OCI-LY7 (cell line): ENCODE measurements around the gene ICE2. TPM values are rescaled to one million over a fixed set of nuclear protein-coding genes. Genes with fewer than 3 reads are reported as not detected.

Experiments used
- BruUV-seq: library from RNA; stranded (reverse); fragments of 400-500 nt; replicated peaks from 2 replicates; lab custom pipeline; 2021; lab: Mats Ljungman, UMichigan
- CTCF ChIA-PET: fragments of 300-600 bp; sonication (Branson Sonifier 250); formaldehyde crosslinking; loops from one replicate; lab custom pipeline; 2022; ENCODE audit warnings: antibody characterized with exemption; ENCODE audit not compliant: unreplicated experiment; lab: Charles Lee
- POLR2A ChIA-PET: fragments of 300-600 bp; sonication (Branson Sonifier 250); formaldehyde crosslinking; loops from one replicate; lab custom pipeline; 2022; ENCODE audit warnings: antibody characterized with exemption; lab: Charles Lee
- DNase-seq: peaks from one replicate; pipeline ENCODE4 v3.0.0-alpha.2; 2015; ENCODE audit warnings: low spot score
- H2AFZ ChIP-seq: fragments of 200-600 bp; sonication (generic), shearing (Covaris generic); 2 replicates; pipeline ENCODE4 v1.6.1; 2014; ENCODE audit warnings: mild to moderate bottlenecking, antibody characterized with exemption, low read length, moderate library complexity
- H3K27ac ChIP-seq: fragments of 200-600 bp; sonication (generic); 2 replicates; pipeline ENCODE4 v1.5.1; 2014; ENCODE audit warnings: mixed run types, low read depth, mild to moderate bottlenecking, moderate library complexity, low read length, inconsistent platforms; ENCODE audit not compliant: poor library complexity, severe bottlenecking
- H3K36me3 ChIP-seq: fragments of 200-600 bp; sonication (generic); 2 replicates; pipeline ENCODE4 v1.6.1; 2014; ENCODE audit warnings: mild to moderate bottlenecking, antibody characterized with exemption, low read length, moderate library complexity, mixed read lengths; ENCODE audit not compliant: insufficient read depth
- H3K4me1 ChIP-seq: fragments of 200-600 bp; sonication (generic); 2 replicates; pipeline ENCODE4 v1.5.1; 2014; ENCODE audit warnings: mild to moderate bottlenecking, low read length; ENCODE audit not compliant: insufficient read depth, poor library complexity, severe bottlenecking
- H3K4me2 ChIP-seq: fragments of 200-600 bp; sonication (generic); 2 replicates; pipeline ENCODE4 v1.6.1; 2014; ENCODE audit warnings: mild to moderate bottlenecking, low read length
- H3K4me3 ChIP-seq: fragments of 200-600 bp; sonication (generic); 2 replicates; pipeline ENCODE4 v1.5.1; 2014; ENCODE audit warnings: mild to moderate bottlenecking, low read depth, low read length; ENCODE audit not compliant: poor library complexity, severe bottlenecking
- H3K79me2 ChIP-seq: fragments of 200-600 bp; sonication (generic); 2 replicates; pipeline ENCODE4 v1.6.1; 2016; ENCODE audit warnings: low read depth, mild to moderate bottlenecking, low read length, moderate library complexity, mixed read lengths; ENCODE audit not compliant: insufficient read depth
- H3K9me2 ChIP-seq: fragments of 200-600 bp; sonication (generic); 2 replicates; pipeline ENCODE4 v1.6.1; 2016; ENCODE audit warnings: mild to moderate bottlenecking, low read length, mixed read lengths; ENCODE audit not compliant: insufficient read depth
- H3K9me3 ChIP-seq: fragments of 200-600 bp; sonication (generic); 2 replicates; pipeline ENCODE4 v1.6.1; 2014; ENCODE audit warnings: mild to moderate bottlenecking, mixed run types, low read length, mixed read lengths
- H4K20me1 ChIP-seq: fragments of 200-600 bp; sonication (generic); 2 replicates; pipeline ENCODE4 v1.6.1; 2014; ENCODE audit warnings: mild to moderate bottlenecking, antibody characterized with exemption, low read length, moderate library complexity, mixed read lengths; ENCODE audit not compliant: insufficient read depth
- EZH2phosphoT487 ChIP-seq: fragments of 200-600 bp; sonication (generic); IDR thresholded peaks from 2 replicates; pipeline ENCODE4 v1.6.1; 2018; ENCODE audit warnings: low read depth, borderline replicate concordance, mild to moderate bottlenecking, mixed run types, antibody characterized with exemption, low read length, moderate library complexity, mixed read lengths
- intact Hi-C: fragments of 100-400 bp; cut with micrococcal nuclease; formaldehyde crosslinking; loops from one replicate; pipeline ENCODE4 v1.10.0; 2022; ENCODE audit not compliant: unreplicated experiment
- total RNA-seq, 2 experiments: library from RNA; depleted of rRNA in 1 of 2; stranded (reverse); fragments of >200 nt in 1 of 2; shearing (Covaris generic) in 1 of 2; gene quantifications; 2 replicates each; pipeline ENCODE4 v1.2.3, GENCODE V29; 2014 to 2022
- TF ChIP-seq, protein P1 (sequence below): fragments of 200-600 bp; sonication (generic); conservative IDR thresholded peaks from 2 replicates; pipeline ENCODE4 v1.5.1; 2014; ENCODE audit warnings: mild to moderate bottlenecking, antibody characterized with exemption, low read length, moderate library complexity, mixed read lengths

ICE2 gene
- total RNA-seq, 2 experiments from 2014 or later = 37.1 to 78.1 TPM

DNA sequence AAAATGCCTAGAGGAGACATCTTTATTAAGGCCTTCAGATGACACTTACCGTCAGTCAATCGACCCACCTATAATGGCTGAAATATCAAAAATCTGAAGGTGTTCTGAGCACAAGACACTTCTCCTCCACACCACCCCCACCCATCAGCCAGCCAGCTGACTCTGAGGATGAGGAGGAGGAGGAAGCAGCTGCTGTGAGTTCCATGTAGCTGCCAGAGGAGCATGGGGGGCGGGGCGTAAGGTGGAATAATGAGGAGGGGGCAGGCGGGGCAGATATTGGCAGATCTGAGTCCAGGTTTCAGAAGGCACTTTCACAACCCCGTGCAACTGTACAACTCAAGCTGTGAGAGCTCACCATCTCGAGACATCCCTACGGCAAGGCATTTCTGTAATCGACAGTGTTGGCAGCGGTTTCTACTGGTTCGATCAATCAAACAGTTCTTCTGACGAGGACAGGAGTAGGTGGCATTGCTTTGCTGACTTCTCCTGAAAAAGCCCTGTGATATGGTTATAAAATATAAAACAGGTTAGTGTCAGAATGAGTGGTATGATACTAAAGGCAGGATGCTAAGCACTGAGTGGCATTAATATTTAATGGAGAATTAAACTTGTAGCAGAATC, 35.4 kb upstream of the ICE2 start:
- POLR2A ChIA-PET = interaction anchor here (0.6 kb wide), 1 partner anchor 844 kb away, joined by 3 read pairs; no protein-coding TSS in a partner anchor
- Histone ChIP-seq H2AFZ (no peak overlapping the region), H3K4me2 (no peak overlapping the region), H3K4me3 (no peak overlapping the region), H3K27ac (no peak overlapping the region), H3K79me2 (no peaks in the 10 kb centered on the region), H3K9me3 (no peaks in the 10 kb centered on the region), H3K36me3 (no peaks in the 10 kb centered on the region), H3K4me1 (no peaks in the 10 kb centered on the region), H4K20me1 (no peaks in the 10 kb centered on the region), H3K9me2 (no peaks in the 10 kb centered on the region)
- BruUV-seq = no TSS peak
- TF ChIP-seq EZH2phosphoT487 = no peak
- TF ChIP-seq, protein P1, sequence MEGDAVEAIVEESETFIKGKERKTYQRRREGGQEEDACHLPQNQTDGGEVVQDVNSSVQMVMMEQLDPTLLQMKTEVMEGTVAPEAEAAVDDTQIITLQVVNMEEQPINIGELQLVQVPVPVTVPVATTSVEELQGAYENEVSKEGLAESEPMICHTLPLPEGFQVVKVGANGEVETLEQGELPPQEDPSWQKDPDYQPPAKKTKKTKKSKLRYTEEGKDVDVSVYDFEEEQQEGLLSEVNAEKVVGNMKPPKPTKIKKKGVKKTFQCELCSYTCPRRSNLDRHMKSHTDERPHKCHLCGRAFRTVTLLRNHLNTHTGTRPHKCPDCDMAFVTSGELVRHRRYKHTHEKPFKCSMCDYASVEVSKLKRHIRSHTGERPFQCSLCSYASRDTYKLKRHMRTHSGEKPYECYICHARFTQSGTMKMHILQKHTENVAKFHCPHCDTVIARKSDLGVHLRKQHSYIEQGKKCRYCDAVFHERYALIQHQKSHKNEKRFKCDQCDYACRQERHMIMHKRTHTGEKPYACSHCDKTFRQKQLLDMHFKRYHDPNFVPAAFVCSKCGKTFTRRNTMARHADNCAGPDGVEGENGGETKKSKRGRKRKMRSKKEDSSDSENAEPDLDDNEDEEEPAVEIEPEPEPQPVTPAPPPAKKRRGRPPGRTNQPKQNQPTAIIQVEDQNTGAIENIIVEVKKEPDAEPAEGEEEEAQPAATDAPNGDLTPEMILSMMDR = no peak
- CTCF ChIA-PET = no interaction called here
- DNase-seq = no peak
- intact Hi-C loops = no loop called here

DNA sequence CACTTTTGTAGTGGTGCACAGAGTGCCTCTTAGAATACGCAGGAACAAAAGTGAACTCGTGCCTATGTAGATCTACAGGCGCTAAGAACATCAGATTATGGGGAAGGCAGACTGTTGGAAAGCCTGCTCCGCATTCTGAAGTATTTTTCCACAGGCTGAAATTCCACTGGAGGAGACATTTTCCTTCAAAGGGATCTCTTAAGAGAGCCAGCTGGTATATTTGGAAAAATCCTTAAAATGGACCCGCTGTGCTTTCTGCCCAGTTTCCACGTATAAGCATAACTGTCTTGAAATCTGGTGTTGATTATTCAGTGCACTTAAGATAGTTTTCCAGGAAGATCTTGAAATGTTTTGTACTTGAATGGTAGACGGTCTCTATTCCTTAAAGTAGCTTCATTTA, 34.7 kb upstream of the ICE2 start:
- CTCF ChIA-PET = no interaction called here
- H3K36me3 ChIP-seq = no peaks in the 10 kb centered on the region

DNA sequence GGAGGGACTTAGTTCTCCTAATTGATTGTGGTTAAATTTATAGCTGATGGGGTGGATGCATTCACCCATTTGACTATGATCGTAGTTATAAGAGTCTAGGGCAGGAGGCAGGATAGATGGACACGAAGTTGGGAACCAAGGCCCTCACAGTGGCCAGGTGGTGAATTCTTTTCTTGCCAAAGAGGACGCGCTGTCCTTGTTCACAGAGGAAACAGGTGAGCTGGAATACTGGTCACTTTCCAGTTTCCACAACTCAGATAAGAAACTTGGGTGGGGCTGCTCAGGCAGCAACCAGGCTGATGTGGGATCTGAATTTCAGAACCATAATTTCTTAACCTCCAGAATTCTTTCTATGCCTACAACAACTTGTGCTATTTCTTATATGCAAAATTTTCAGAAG, 34.0 kb upstream of the ICE2 start:
- no peaks in the 10 kb centered on the region for H3K9me3 ChIP-seq
- no TSS peak for BruUV-seq
- CTCF ChIA-PET = no interaction called here
- H3K4me3 ChIP-seq = no peak overlapping the region
- H2AFZ ChIP-seq = no peak overlapping the region
- H3K79me2 ChIP-seq = no peaks in the 10 kb centered on the region
- H3K27ac ChIP-seq = no peak overlapping the region
- DNase-seq = no peak
- H3K4me1 ChIP-seq = no peaks in the 10 kb centered on the region
- H3K4me2 ChIP-seq = no peak overlapping the region
- H3K36me3 ChIP-seq = no peaks in the 10 kb centered on the region
- no peaks in the 10 kb centered on the region for H3K9me2 ChIP-seq
- no peaks in the 10 kb centered on the region for H4K20me1 ChIP-seq
- intact Hi-C loops = no loop called here
- TF ChIP-seq, protein P1 = no peak
- TF ChIP-seq EZH2phosphoT487 = no peak
- POLR2A ChIA-PET = interaction anchor here (0.6 kb wide), 1 partner anchor 630 kb away, joined by 4 read pairs; no protein-coding TSS in a partner anchor

More for the DNA sequence above, 34.7 kb upstream of the ICE2 start:
- Histone ChIP-seq H3K27ac (no peak overlapping the region), H3K9me2 (no peaks in the 10 kb centered on the region), H3K9me3 (no peaks in the 10 kb centered on the region), H3K4me3 (no peak overlapping the region), H3K4me2 (no peak overlapping the region), H3K4me1 (no peaks in the 10 kb centered on the region), H3K79me2 (no peaks in the 10 kb centered on the region), H2AFZ (no peak overlapping the region), H4K20me1 (no peaks in the 10 kb centered on the region)
- TF ChIP-seq EZH2phosphoT487 = no peak
- TF ChIP-seq, protein P1 = no peak
- intact Hi-C loops = no loop called here
- POLR2A ChIA-PET = interaction anchor here (0.6 kb wide), 1 partner anchor 843 kb away, joined by 3 read pairs; no protein-coding TSS in a partner anchor
- no TSS peak for BruUV-seq
- DNase-seq = no peak
